Type B pancreatic cell (in vitro differentiated cells): ENCODE measurements around the gene TM7SF2. TPM values are rescaled to one million over a fixed set of nuclear protein-coding genes. Genes with fewer than 3 reads are reported as not detected.

ENCODE experiments used
- DNase-seq: peaks from one replicate; pipeline ENCODE4 v3.0.0; 2021; ENCODE audit warnings: mixed read lengths; ENCODE audit not compliant: unreplicated experiment; ENCODE audit errors: extremely low spot score
- H3K27ac Mint-ChIP-seq: 2 replicates; pipeline ENCODE4 v1.8.0; 2021; ENCODE audit warnings: mild to moderate bottlenecking, mixed read lengths
- H3K27me3 Mint-ChIP-seq: 2 replicates; pipeline ENCODE4 v1.8.0; 2021; ENCODE audit warnings: mixed read lengths
- H3K36me3 Mint-ChIP-seq: 2 replicates; pipeline ENCODE4 v1.8.0; 2021; ENCODE audit warnings: mixed read lengths
- H3K4me1 Mint-ChIP-seq: one replicate; pipeline ENCODE4 v1.8.0; 2021; ENCODE audit warnings: mixed read lengths; ENCODE audit not compliant: unreplicated experiment
- H3K4me3 Mint-ChIP-seq: 2 replicates; pipeline ENCODE4 v1.8.0; 2021; ENCODE audit warnings: mild to moderate bottlenecking, mixed read lengths
- H3K9me3 Mint-ChIP-seq: 2 replicates; pipeline ENCODE4 v1.8.0; 2021; ENCODE audit warnings: mixed read lengths
- CTCF ChIP-seq: fragments of 200-600 bp; sonication (generic); conservative IDR thresholded peaks from 2 replicates; pipeline ENCODE4 v1.5.0; 2021; ENCODE audit warnings: antibody characterized with exemption, mild to moderate bottlenecking
- total RNA-seq: library from RNA; stranded (reverse); gene quantifications from 2 replicates; pipeline ENCODE4 v1.2.1, GENCODE V29; 2021; ENCODE audit warnings: low replicate concordance

The TM7SF2 gene
- total RNA-seq, 1 donor from 2014 or later: 52.2 TPM

GRCh38 chr11:65084598-65085375 is 26.9 kb upstream of the TM7SF2 start:
- peaks cover 15% of the 10 kb centered on the region for H3K36me3 Mint-ChIP-seq
- peak overlapping the region; percentile 96 for H3K4me3 Mint-ChIP-seq
- H3K27me3 Mint-ChIP-seq: no peaks in the 10 kb centered on the region
- DNase-seq: no peak
- TF ChIP-seq CTCF: no peak
- no peaks in the 10 kb centered on the region for H3K9me3 Mint-ChIP-seq
- H3K4me1 Mint-ChIP-seq: peaks cover 10% of the 10 kb centered on the region
- peak overlapping the region; percentile 70 for H3K27ac Mint-ChIP-seq

- Mint-ChIP-seq H3K36me3 (peaks cover 12% of the 10 kb centered on the region), H3K9me3 (no peaks in the 10 kb centered on the region), H3K4me1 (peaks cover 10% of the 10 kb centered on the region), H3K27me3 (no peaks in the 10 kb centered on the region), H3K27ac (peak overlapping the region; percentile 70), H3K4me3 (peak overlapping the region; percentile 96)
- no peak for TF ChIP-seq CTCF
- no peak for DNase-seq
These were observed 26.2 kb upstream of the TM7SF2 start for GRCh38 chr11:65085446-65085845.

- Mint-ChIP-seq H3K4me3 (no peak overlapping the region), H3K4me1 (peaks cover 10% of the 10 kb centered on the region), H3K27me3 (no peaks in the 10 kb centered on the region), H3K27ac (no peak overlapping the region), H3K9me3 (no peaks in the 10 kb centered on the region), H3K36me3 (peaks cover 11% of the 10 kb centered on the region)
- DNase-seq: no peak
- TF ChIP-seq CTCF: no peak
These were observed 24.9 kb upstream of the TM7SF2 start for GRCh38 chr11:65086809-65087208.

GRCh38 chr11:65087216-65087615 is 24.5 kb upstream of the TM7SF2 start:
- Mint-ChIP-seq H3K27me3 (no peaks in the 10 kb centered on the region), H3K27ac (no peak overlapping the region), H3K4me3 (no peak overlapping the region), H3K9me3 (no peaks in the 10 kb centered on the region), H3K36me3 (peaks cover 11% of the 10 kb centered on the region), H3K4me1 (peaks cover 10% of the 10 kb centered on the region)
- no peak for DNase-seq
- no peak for TF ChIP-seq CTCF

GRCh38 chr11:65087827-65088226 is 23.8 kb upstream of the TM7SF2 start:
- DNase-seq: no peak
- Mint-ChIP-seq H3K9me3 (no peaks in the 10 kb centered on the region), H3K4me1 (peaks cover 7% of the 10 kb centered on the region), H3K27me3 (no peaks in the 10 kb centered on the region), H3K4me3 (no peak overlapping the region), H3K27ac (no peak overlapping the region), H3K36me3 (peaks cover 11% of the 10 kb centered on the region)
- no peak for TF ChIP-seq CTCF
